Measurements from ENCODE around the gene SESN2. TPM values are rescaled to one million over a fixed set of nuclear protein-coding genes. Genes with fewer than 3 reads are reported as not detected.

The SESN2 gene
- total RNA-seq, 2 experiments from 2014 or later, result 23.4 to 24.1 TPM

DNA sequence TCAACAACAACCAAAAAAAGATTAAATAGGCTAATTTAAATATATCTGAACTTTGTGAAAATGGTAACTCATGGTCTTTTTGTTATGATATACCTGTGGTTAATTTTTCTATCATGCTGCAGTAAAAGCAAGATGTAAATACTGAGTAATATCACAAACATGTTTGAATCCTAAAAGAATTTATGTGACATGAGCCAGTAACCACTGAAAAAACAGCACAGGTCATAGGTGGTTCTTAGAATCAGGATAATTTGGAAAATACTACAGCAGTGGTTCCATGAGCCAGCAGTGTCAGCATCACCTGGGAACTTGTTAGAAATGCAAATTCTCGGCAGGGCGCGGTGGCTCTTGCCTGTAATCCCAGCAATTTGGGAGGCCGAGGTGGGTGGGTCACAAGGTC, 19.3 kb upstream of the SESN2 start:
- no peaks in the 10 kb centered on the region for H3K36me3 Mint-ChIP-seq
- H3K4me1 Mint-ChIP-seq (ENCODE audit: low read depth), result peaks cover 25% of the 10 kb centered on the region
- DNase-seq, result no peak
- no peaks in the 10 kb centered on the region for H3K27me3 Mint-ChIP-seq
- no peak overlapping the region for H3K4me3 Mint-ChIP-seq
- H3K27ac Mint-ChIP-seq, result no peak overlapping the region
- H3K9me3 Mint-ChIP-seq, result no peaks in the 10 kb centered on the region
- intact Hi-C loops (cut with micrococcal nuclease), result no loop called here
- ChIA-PET CTCF (interaction anchor here (1.1 kb wide), 1 partner anchor 119 kb away, joined by 3 read pairs; no protein-coding TSS in a partner anchor), POLR2A (no interaction called here)

DNA sequence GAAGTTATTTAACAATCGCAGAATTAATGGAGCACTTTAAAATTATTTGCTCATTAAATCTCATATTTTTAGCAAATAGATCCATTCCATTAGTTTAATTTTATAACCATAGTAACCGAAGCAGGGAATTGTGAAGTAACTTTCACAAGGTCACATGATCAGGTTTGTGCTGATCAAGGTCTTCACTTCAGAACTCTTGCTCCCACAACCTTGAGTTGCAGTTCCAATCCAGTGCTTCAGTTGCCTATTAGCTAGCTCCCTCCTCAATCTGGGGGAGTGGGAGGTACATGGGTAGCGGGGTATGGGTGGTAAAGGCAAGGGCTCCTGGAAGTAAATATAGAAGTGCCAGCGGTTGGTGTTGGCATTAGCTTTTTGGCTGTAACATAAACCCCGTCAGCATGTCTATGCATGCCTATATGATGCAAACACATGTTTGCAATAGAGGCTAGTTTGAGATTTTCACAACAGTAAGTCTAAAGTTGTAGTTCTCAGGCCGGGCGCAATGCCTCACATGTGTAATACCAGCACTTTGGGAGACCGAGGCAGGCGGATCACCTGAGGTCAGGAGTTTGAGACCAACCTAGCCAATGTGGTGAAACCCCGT, 17.6 kb upstream of the SESN2 start:
- intact Hi-C loops (cut with micrococcal nuclease), result no loop called here
- Mint-ChIP-seq H3K36me3 (no peaks in the 10 kb centered on the region), H3K27ac (no peak overlapping the region), H3K27me3 (no peaks in the 10 kb centered on the region), H3K9me3 (no peaks in the 10 kb centered on the region), H3K4me3 (no peak overlapping the region), H3K4me1 (ENCODE audit: low read depth) (peaks cover 28% of the 10 kb centered on the region)
- ChIA-PET CTCF (no interaction called here), POLR2A (no interaction called here)
- DNase-seq, result no peak

- no peaks in the 10 kb centered on the region for H3K27me3 Mint-ChIP-seq
- intact Hi-C loops (cut with micrococcal nuclease), result no loop called here
- no peaks in the 10 kb centered on the region for H3K36me3 Mint-ChIP-seq
- peaks cover 44% of the 10 kb centered on the region for H3K4me1 Mint-ChIP-seq (ENCODE audit: low read depth)
- no peaks in the 10 kb centered on the region for H3K9me3 Mint-ChIP-seq
- POLR2A ChIA-PET, result interaction anchor here (1.0 to 3.4 kb wide), 4 partner anchors 7 to 16 kb away, joined by 3 to 34 read pairs (median 4); partner anchors contain the start of genes ATP5IF1 and SESN2
- DNase-seq, result no peak
- H3K27ac Mint-ChIP-seq, result peak overlapping the region; percentile 89
- CTCF ChIA-PET, result interaction anchor here (0.6 to 1.5 kb wide), 4 partner anchors 9 to 1012 kb away, joined by 3 to 5 read pairs (median 4); partner anchors contain the start of gene EYA3
- no peak overlapping the region for H3K4me3 Mint-ChIP-seq
Measured at GRCh38 chr1:28243685-28244311, 15.5 kb upstream of the SESN2 start.

- Mint-ChIP-seq H3K9me3 (no peaks in the 10 kb centered on the region), H3K27me3 (no peaks in the 10 kb centered on the region), H3K4me1 (ENCODE audit: low read depth) (peaks cover 53% of the 10 kb centered on the region), H3K36me3 (no peaks in the 10 kb centered on the region), H3K4me3 (no peak overlapping the region), H3K27ac (peak overlapping the region; percentile 89)
- ChIA-PET CTCF (interaction anchor here (0.6 to 1.5 kb wide), 3 partner anchors 10 to 156 kb away, joined by 3 to 4 read pairs (median 3); partner anchors contain the start of gene EYA3), POLR2A (interaction anchor here (1.2 to 3.4 kb wide), 6 partner anchors 8 to 266 kb away, joined by 3 to 34 read pairs (median 6); partner anchors contain the start of genes ATP5IF1 and SESN2)
- intact Hi-C loops (cut with micrococcal nuclease), result loop anchor here (5.0 kb wide), 2 partner anchors 338 to 403 kb away; partner anchors contain the start of gene RNU11
- no peak for DNase-seq
Measured at GRCh38 chr1:28244549-28245251, 14.6 kb upstream of the SESN2 start.

- no peaks in the 10 kb centered on the region for H3K36me3 Mint-ChIP-seq
- POLR2A ChIA-PET, result interaction anchor here (0.7 to 4.5 kb wide), 15 partner anchors 10 to 456 kb away, joined by 3 to 34 read pairs (median 5); partner anchors contain the start of genes ATP5IF1, EYA3, MED18 and RCC1
- H3K27me3 Mint-ChIP-seq, result no peaks in the 10 kb centered on the region
- DNase-seq, result peak; percentile 31
- peak overlapping the region; percentile 85 for H3K4me3 Mint-ChIP-seq
- CTCF ChIA-PET, result interaction anchor here (0.7 to 4.2 kb wide), 3 partner anchors 12 to 155 kb away, joined by 3 to 27 read pairs (median 4); partner anchors contain the start of genes ATP5IF1 and SESN2
- peaks cover 52% of the 10 kb centered on the region for H3K4me1 Mint-ChIP-seq (ENCODE audit: low read depth)
- H3K9me3 Mint-ChIP-seq, result no peaks in the 10 kb centered on the region
- H3K27ac Mint-ChIP-seq, result peak overlapping the region; percentile 91
- intact Hi-C loops (cut with micrococcal nuclease), result loop anchor here (1.0 to 5.0 kb wide), 5 partner anchors 10 to 401 kb away; partner anchors contain the start of genes ATP5IF1, RCC1 and RNU11
Measured at GRCh38 chr1:28246427-28246832, 12.9 kb upstream of the SESN2 start.

GRCh38 chr1:28247612-28248272, 11.6 kb upstream of the SESN2 start:
- no peaks in the 10 kb centered on the region for H3K27me3 Mint-ChIP-seq
- H3K4me3 Mint-ChIP-seq, result peak overlapping the region; percentile 85
- no peaks in the 10 kb centered on the region for H3K9me3 Mint-ChIP-seq
- H3K27ac Mint-ChIP-seq, result peak overlapping the region; percentile 91
- no peak for DNase-seq
- intact Hi-C loops (cut with micrococcal nuclease), result loop anchor here (1.0 to 5.0 kb wide), 7 partner anchors 12 to 400 kb away; partner anchors contain the start of genes MED18, PHACTR4, RCC1 and RNU11
- POLR2A ChIA-PET, result interaction anchor here (0.5 to 4.5 kb wide), 7 partner anchors 12 to 400 kb away, joined by 3 to 61 read pairs (median 10); partner anchors contain the start of genes ATP5IF1, MED18, RCC1 and SESN2
- no peaks in the 10 kb centered on the region for H3K36me3 Mint-ChIP-seq
- CTCF ChIA-PET, result interaction anchor here (0.5 to 4.2 kb wide), 28 partner anchors 10 to 629 kb away, joined by 3 to 61 read pairs (median 6); partner anchors contain the start of genes ATP5IF1, EYA3, MED18 and RCC1
- H3K4me1 Mint-ChIP-seq (ENCODE audit: low read depth), result peaks cover 51% of the 10 kb centered on the region

DNA sequence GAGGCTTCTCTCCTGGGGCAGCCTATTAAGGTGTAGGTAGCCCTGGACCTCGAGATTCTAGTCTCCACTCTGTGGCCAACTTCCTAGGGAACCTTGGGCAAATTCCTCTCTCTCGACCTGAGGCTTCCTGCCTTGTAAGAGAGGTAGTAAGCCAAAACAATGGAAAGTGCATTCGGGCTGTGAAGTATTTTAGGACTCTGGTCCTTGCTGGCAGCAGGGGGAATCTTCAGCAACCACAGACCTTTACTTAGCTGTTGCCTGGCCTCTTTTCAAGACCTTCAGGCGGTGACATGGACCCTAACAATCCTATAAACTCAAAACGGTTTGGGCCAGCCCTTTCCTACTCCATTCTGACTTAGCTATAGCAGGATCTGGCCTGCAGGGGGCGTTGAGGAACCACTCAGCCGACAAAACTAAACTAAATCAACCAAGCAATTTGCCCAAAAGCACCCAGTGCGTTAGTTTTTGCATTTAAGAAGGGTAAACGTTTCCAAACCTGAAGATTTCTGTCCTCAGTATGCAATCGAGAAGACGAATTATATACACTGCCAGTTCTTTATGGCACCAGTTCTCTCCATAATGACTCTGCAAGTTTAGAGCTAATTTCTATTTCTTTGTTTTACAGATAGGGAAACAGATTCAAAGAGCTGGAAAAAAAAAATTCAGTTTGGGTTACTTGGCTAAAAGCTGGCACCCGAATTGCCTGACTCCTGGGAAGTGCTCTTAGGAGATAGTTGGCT, 10.9 kb upstream of the SESN2 start:
- Mint-ChIP-seq H3K4me3 (peak overlapping the region; percentile 85), H3K27me3 (no peaks in the 10 kb centered on the region), H3K4me1 (ENCODE audit: low read depth) (peaks cover 46% of the 10 kb centered on the region), H3K27ac (peak overlapping the region; percentile 91), H3K9me3 (no peaks in the 10 kb centered on the region), H3K36me3 (no peaks in the 10 kb centered on the region)
- peak; percentile 92 for DNase-seq
- CTCF ChIA-PET, result interaction anchor here (0.6 to 4.2 kb wide), 46 partner anchors 9 to 629 kb away, joined by 3 to 61 read pairs (median 4); partner anchors contain the start of genes ATP5IF1, EYA3, MED18 and RCC1
- POLR2A ChIA-PET, result interaction anchor here (0.5 to 4.5 kb wide), 12 partner anchors 11 to 400 kb away, joined by 3 to 61 read pairs (median 7); partner anchors contain the start of genes ATP5IF1, EYA3, MED18 and RCC1
- intact Hi-C loops (cut with micrococcal nuclease), result loop anchor here (1.0 to 5.0 kb wide), 5 partner anchors 11 to 399 kb away; partner anchors contain the start of genes MED18, PHACTR4, RNU11 and SESN2

DNA sequence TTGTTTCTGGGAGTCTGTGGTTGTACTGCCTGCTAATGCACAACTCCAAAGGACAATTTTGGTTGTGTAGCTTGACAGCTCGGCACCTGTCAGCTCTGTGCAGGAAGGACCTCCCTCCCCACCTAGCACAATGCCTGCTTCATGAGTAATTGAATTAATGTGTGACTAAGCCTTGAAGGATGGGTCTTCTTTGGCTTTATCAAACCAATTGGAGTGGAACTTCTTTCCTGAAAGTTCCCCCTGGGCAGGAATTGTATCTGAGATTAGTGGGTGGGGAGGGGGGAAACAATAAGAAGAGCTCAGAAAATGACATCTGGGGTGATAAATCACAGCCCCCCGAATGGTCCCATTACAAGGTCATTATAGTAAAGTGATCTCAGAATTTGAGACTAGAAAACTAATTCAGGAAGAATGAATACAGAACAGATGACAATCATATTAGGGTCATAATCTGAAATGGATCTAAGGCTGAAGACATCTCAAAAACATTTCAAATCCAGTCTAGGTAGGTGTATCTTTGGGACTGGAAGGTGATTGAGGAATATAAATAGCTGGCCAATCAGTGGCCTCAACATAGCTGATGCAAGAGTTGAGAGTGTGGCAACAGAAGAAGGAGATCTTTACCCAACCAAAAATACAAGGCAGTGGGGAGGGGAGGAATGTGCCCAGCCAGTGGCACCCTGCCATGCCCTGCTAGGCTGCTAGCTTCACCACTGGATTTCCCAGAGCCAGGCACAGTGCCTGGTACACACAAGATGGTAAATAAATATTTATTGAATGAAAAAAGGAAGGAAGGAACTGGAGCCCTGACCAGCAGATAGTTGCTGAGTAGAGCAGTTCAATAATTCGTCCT, 10.1 kb upstream of the SESN2 start:
- H3K27ac Mint-ChIP-seq, result peak overlapping the region; percentile 91
- peaks cover 40% of the 10 kb centered on the region for H3K4me1 Mint-ChIP-seq (ENCODE audit: low read depth)
- intact Hi-C loops (cut with micrococcal nuclease), result loop anchor here (5.0 kb wide), 2 partner anchors 333 to 398 kb away; partner anchors contain the start of gene RNU11
- H3K36me3 Mint-ChIP-seq, result no peaks in the 10 kb centered on the region
- DNase-seq, result peak; percentile 56
- no peaks in the 10 kb centered on the region for H3K9me3 Mint-ChIP-seq
- ChIA-PET POLR2A (interaction anchor here (0.5 to 4.5 kb wide), 13 partner anchors 10 to 907 kb away, joined by 3 to 61 read pairs (median 6); partner anchors contain the start of genes ATP5IF1, EYA3, MED18 and RCC1), CTCF (interaction anchor here (0.6 to 4.2 kb wide), 45 partner anchors 9 to 628 kb away, joined by 3 to 61 read pairs (median 4); partner anchors contain the start of genes ATP5IF1, MED18, RCC1 and SESN2)
- H3K4me3 Mint-ChIP-seq, result peak overlapping the region; percentile 85
- H3K27me3 Mint-ChIP-seq, result no peaks in the 10 kb centered on the region

DNA sequence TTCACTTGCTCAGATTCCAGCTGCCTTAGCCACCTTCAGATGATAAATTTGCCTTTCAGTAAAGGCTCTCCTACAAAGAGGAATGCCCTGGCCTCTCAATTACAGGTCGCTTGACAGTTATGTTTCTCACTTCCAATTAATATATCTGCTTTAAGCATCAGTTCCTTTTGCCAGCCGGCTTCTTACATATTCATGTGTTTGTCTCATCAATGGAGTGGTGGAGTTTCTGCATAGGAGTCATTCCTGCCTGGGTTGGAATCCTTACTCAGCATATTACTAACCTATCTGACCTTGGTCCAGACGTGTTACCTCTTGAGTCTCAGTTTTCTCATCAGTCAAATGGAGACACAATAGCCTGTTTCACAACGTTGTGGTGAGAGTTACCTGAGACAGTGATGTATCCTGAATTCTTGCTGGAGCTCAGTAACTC, 9.4 kb upstream of the SESN2 start:
- Mint-ChIP-seq H3K9me3 (no peaks in the 10 kb centered on the region), H3K4me1 (ENCODE audit: low read depth) (peaks cover 34% of the 10 kb centered on the region), H3K27ac (peak overlapping the region; percentile 91), H3K36me3 (no peaks in the 10 kb centered on the region), H3K4me3 (no peak overlapping the region), H3K27me3 (no peaks in the 10 kb centered on the region)
- POLR2A ChIA-PET, result interaction anchor here (0.5 to 4.5 kb wide), 9 partner anchors 10 to 907 kb away, joined by 3 to 61 read pairs (median 9); partner anchors contain the start of genes ATP5IF1, EYA3, MED18 and RCC1
- DNase-seq, result no peak
- CTCF ChIA-PET, result interaction anchor here (1.0 to 4.2 kb wide), 10 partner anchors 11 to 160 kb away, joined by 3 to 50 read pairs (median 13); partner anchors contain the start of genes ATP5IF1 and MED18
- intact Hi-C loops (cut with micrococcal nuclease), result loop anchor here (5.0 kb wide), 2 partner anchors 332 to 397 kb away; partner anchors contain the start of gene RNU11
